Large intestine (tissue), 3 donors: ENCODE results near the gene BUB1. TPM values are rescaled to one million over a fixed set of nuclear protein-coding genes. Genes with fewer than 3 reads are reported as not detected.
"Not testable (repeated sequence)": the region's sequence is repeated elsewhere in the genome, so short reads cannot be mapped to it uniquely, and the experiment has no call there.

Experiments
- DNase-seq, 2 donors: peaks; one replicate each; pipeline versions ENCODE4 v3.0.0 to v3.0.0-alpha.2; 2013
- H3K27ac ChIP-seq: one replicate; pipeline ENCODE4 v1.5.1; 2013; ENCODE audit warnings: low read length
- H3K27me3 ChIP-seq: 2 replicates; pipeline ENCODE4 v1.6.1; 2013; ENCODE audit warnings: low read length; ENCODE audit not compliant: control insufficient read depth, insufficient read depth
- H3K36me3 ChIP-seq: 2 replicates; pipeline ENCODE4 v1.6.1; 2013; ENCODE audit warnings: low read length; ENCODE audit not compliant: control insufficient read depth, insufficient read depth
- H3K4me1 ChIP-seq: one replicate; pipeline ENCODE4 v1.6.1; 2013; ENCODE audit warnings: low read length; ENCODE audit not compliant: control insufficient read depth, insufficient read depth
- H3K4me3 ChIP-seq: one replicate; pipeline ENCODE4 v1.5.1; 2013; ENCODE audit warnings: low read length
- H3K9me3 ChIP-seq: one replicate; pipeline ENCODE4 v1.6.1; 2013; ENCODE audit warnings: mild to moderate bottlenecking, low read depth, low read length, moderate library complexity; ENCODE audit not compliant: control insufficient read depth
- WGBS: methylation state at CpG from one replicate; pipeline ENCODE4 v1.1.5; 2013; ENCODE audit warnings: low lambda C conversion rate; ENCODE audit not compliant: insufficient coverage; 5-methylcytosine and 5-hydroxymethylcytosine counted together
- polyA plus RNA-seq: library from polyadenylated mRNA; unstranded; fragments of 120-200 nt; gene quantifications from one replicate; pipeline ENCODE4 v1.2.1, GENCODE V29; 2013

Gene BUB1
- polyA plus RNA-seq, 1 donor = 17.8 TPM

DNA sequence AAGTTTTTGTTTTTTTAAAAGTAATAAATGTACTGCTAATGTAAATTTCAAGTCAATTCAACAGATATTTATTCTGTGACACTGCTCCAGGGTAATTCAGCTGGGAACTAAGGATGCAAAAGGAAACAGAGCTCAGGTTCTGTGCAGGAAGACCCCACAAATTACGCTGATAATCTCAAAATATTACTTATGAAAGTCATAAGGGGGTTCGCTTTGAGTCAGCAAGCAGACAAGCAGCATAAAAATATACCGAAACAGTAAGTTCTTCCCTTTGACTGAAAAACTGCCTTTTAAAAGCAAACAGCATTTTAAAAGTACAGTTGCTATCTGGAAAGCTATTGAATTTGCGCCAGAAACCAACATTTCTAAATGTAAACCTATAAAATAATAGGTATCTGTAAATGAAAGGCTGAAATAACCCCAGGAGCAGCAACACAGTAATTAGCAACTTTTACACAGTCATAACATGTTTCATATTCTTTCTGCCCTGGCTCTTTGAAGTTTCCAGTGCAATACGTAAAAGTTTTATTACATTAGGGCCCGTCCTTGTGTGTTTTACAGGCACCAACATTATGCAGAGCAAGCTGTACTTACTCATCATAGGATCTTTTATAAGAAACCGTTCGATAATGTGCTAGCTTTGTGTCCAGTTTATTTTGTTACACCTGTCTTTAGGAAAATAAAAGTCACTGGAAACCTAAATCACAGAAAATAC is 68.9 kb downstream of the BUB1 start:
- WGBS = no CpG with 5 or more reads among the region's 8 CpGs
- DNase-seq, H3K9me3 ChIP-seq, H3K27ac ChIP-seq, H3K4me1 ChIP-seq, H3K27me3 ChIP-seq, H3K4me3 ChIP-seq, H3K36me3 ChIP-seq: not testable (repeated sequence)

DNA sequence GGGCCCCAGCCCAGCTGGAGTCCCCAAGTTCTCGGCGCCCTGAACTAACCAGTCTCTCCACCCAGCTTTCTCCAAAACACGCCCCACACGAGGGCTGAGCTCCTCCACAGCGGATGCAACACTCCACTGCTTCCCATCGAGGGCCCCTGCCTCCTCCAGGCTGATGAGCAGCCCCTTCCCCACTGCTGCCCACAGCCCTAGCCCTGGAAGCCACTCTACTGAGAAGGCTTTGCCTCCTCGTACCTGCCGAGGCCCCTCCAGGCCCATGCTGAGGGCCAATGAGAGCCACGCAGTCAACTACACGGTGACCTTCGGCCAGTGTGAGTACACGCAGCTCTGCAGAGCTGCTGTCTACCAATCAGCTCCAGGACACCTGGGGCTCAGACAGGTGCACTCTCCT is 72.8 kb downstream of the BUB1 start:
- not testable (repeated sequence) for H3K27me3 ChIP-seq, H3K9me3 ChIP-seq, H3K36me3 ChIP-seq, H3K4me1 ChIP-seq, H3K4me3 ChIP-seq, DNase-seq, H3K27ac ChIP-seq
- no CpG with 5 or more reads among the region's 12 CpGs for WGBS

DNA sequence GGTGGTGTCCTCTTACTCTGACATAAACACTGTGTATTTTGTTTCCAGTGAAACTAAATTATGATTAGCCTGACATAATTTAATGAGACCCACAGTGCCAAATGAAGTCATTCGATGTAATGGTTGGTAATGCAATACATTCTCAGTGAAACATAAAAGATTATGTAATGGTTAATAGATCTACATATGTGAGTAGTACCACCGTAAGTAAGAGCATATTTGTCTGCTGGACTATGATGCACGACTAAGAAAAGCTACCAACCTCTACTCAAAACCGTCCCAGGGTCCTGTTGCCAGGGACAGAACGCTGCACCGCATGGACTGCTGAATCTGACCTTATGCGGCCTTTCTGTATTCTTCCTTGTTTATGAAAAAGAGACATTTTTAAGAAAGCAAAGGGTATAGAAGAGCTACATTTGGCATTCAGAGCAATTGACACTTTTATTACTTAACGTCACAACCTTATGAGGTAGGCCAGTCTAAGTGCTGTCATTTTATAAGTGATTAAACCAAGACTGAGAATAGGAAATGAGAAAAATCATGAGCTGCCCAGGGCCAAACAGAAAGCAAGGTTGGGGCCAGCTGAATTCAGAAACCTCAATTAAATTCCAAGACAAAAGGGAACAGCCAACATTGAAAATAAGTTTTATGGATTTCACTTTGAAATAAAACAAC is 73.8 kb downstream of the BUB1 start:
- not testable (repeated sequence) for H3K27ac ChIP-seq, H3K27me3 ChIP-seq, H3K9me3 ChIP-seq, H3K4me3 ChIP-seq, H3K36me3 ChIP-seq, H3K4me1 ChIP-seq, DNase-seq
- WGBS = no CpG with 5 or more reads among the region's 8 CpGs

DNA sequence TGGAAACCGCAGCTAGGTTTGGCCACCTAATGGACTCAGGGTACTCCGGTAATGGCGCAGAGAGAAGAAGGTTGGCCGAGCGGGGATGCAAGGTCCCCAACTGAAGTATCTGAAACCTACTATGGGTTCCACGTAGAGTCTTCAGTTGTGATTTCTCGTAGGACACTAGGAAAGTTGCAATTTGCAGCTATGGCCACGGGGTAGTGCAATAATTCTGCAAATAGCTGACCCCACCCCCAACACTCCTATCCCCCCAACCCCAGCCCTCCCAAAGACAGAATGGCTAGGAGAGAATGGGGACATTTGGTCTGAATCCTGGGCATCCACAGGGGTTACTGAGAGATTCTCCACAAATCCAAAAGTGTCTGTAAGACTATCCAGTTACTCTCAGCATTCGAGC is 75.7 kb downstream of the BUB1 start:
- not testable (repeated sequence) for H3K27ac ChIP-seq, H3K27me3 ChIP-seq, DNase-seq, H3K4me3 ChIP-seq, H3K9me3 ChIP-seq, H3K4me1 ChIP-seq, H3K36me3 ChIP-seq
- no CpG with 5 or more reads among the region's 9 CpGs for WGBS

DNA sequence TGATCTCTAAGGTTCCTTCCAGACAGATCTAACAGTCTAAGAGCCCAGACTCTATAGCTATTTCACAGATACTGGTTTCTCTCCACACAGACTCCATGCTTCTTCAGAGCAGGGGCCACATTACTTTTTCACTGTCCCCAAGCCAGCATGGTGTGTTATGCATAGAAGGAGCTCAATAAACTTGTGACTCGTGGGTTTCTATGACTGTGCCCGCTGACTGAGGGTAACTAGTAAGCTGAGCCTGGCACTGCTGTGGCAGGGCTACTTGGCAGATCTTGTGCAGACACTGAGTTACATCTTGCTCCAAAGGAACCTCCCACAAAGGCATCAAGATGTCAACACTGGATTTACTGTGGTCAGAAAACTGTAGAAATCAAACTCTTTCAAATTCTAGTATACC is 85.9 kb downstream of the BUB1 start:
- no CpG with 5 or more reads among the region's 2 CpGs for WGBS
- not testable (repeated sequence) for H3K36me3 ChIP-seq

DNA sequence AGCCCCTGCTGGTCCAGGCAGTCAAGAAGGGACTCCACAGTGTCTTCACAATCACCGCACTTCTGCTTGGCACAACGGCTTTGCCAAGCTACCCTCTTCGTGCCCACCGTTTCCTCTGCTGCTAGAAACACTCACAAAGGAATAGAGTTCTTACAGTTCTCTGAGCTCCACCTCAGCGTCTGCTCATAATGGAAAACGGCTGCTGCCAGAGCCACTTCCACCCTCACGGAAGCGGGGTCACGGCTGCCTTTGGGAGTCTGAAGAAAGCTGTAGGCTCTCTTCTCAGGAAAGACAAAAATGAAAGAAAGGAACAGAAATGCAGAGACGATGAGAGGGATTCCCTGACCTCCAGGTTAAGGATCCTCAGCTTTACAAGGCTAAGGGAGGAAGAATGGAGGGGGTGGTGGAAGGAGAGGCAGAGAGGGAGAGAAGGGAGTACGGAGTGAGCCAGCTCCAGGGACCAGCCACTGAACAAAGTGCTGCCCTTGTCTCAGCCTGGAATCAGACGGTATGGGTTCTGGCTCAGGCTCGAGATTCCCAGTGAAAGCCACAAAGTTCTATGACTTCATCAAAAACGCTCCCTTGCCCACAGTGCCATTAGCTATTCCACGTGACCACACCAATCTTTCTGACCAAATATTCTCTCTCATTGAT is 88.1 kb downstream of the BUB1 start:
- H3K36me3 ChIP-seq, H3K4me1 ChIP-seq: not testable (repeated sequence)
- WGBS = no CpG with 5 or more reads among the region's 15 CpGs

More for the DNA sequence above, 85.9 kb downstream of the BUB1 start:
- not testable (repeated sequence) for DNase-seq, H3K27me3 ChIP-seq, H3K4me3 ChIP-seq, H3K9me3 ChIP-seq, H3K27ac ChIP-seq, H3K4me1 ChIP-seq

DNA sequence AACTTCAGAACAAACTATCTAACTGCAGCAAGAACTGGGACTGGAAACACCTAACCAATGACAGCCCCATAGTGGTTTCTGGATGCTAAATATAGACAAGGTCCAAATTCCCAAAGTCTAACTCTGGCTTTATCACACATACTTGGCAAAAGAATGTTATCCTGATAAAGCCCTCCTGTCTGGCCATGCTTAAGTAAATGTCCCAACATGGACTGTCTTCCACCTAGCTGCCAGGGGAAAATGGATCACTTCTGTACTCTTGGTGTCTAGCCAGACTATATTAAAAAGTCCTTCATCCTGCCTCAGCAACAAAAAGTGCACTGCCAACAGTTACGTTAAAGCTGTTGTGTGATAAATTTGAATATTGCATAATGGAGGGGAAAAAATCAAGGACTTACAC is 89.3 kb downstream of the BUB1 start:
- not testable (repeated sequence) for H3K4me3 ChIP-seq, DNase-seq, H3K36me3 ChIP-seq, H3K27me3 ChIP-seq, H3K4me1 ChIP-seq, H3K27ac ChIP-seq, H3K9me3 ChIP-seq
- no CpG with 5 or more reads among the region's 1 CpG for WGBS

More for the DNA sequence above, 88.1 kb downstream of the BUB1 start:
- not testable (repeated sequence) for H3K9me3 ChIP-seq, H3K4me3 ChIP-seq, H3K27ac ChIP-seq, DNase-seq, H3K27me3 ChIP-seq

Other genes starting within 250 kb of the BUB1 start
- 3.0 TPM for gene LIMS4, start 205.2 kb downstream of the BUB1 start, polyA plus RNA-seq
- gene RGPD6, start 100.8 kb downstream of the BUB1 start, polyA plus RNA-seq = 26.3 TPM
- 0.07 TPM for gene ACOXL, start 54.5 kb upstream of the BUB1 start, polyA plus RNA-seq